Ovary (tissue), 9 donors: ENCODE data around the gene IGDCC3. TPM values are rescaled to one million over a fixed set of nuclear protein-coding genes. Genes with fewer than 3 reads are reported as not detected.

Source experiments
- DNase-seq, 5 donors: peaks; one replicate each; pipeline ENCODE4 v3.0.0-alpha.2; 2019 to 2020
- H3K27ac ChIP-seq, 2 donors: fragments of 200-600 bp; one replicate each; pipeline versions ENCODE4 v1.5.1 to v1.8.0; 2019 to 2022
- H3K27me3 ChIP-seq: fragments of 200-600 bp; one replicate; pipeline ENCODE4 v1.8.0; 2022
- H3K36me3 ChIP-seq: fragments of 200-600 bp; sonication (generic); one replicate; pipeline ENCODE4 v1.5.1; 2019
- H3K4me1 ChIP-seq: one replicate; pipeline ENCODE4 v1.8.1; 2013; ENCODE audit warnings: mild to moderate bottlenecking, moderate library complexity; ENCODE audit not compliant: insufficient read depth
- H3K4me3 ChIP-seq: fragments of 200-600 bp; sonication (generic); one replicate; pipeline ENCODE4 v1.5.1; 2017
- H3K9me3 ChIP-seq, 2 donors: fragments of 200-600 bp in 1 of 2; sonication (generic) in 1 of 2; one replicate each; pipeline versions ENCODE4 v1.5.1 to v1.8.1; 2013 to 2019; ENCODE audit warnings: mild to moderate bottlenecking in 1 of 2, moderate library complexity in 1 of 2
- CTCF ChIP-seq, 3 donors: fragments of 450-650 bp in 2 of 3; fragments of 200-600 bp in 1 of 3; IDR thresholded peaks; one replicate each; pipeline versions ENCODE4 v1.5.1 to v1.8.0; 2016 to 2022; ENCODE audit warnings: antibody characterized with exemption in 3 of 3, mild to moderate bottlenecking in 1 of 3
- EP300 ChIP-seq: sonication (generic); formaldehyde crosslinking; IDR thresholded peaks from one replicate; pipeline ENCODE4 v1.6.1; 2017; ENCODE audit warnings: antibody characterized with exemption
- POLR2A ChIP-seq: fragments of 450-650 bp; IDR thresholded peaks from one replicate; pipeline ENCODE4 v1.6.1; 2017; ENCODE audit warnings: antibody characterized with exemption, mild to moderate bottlenecking, moderate library complexity
- WGBS, 3 donors: extraction: QIAGEN DNeasy Blood & Tissue Kit in 1 of 3; methylation state at CpG; one replicate each; pipeline versions ENCODE4 v1.1.5 to v1.1.7; 2013 to 2017; 5-methylcytosine and 5-hydroxymethylcytosine counted together
- intact Hi-C, 4 donors: fragments of 100-400 bp; cut with DNase I; formaldehyde crosslinking; loops; one replicate each; pipeline versions ENCODE4 v1.11.0 to v1.15.1; 2022 to 2023
- polyA plus RNA-seq, 2 donors: library from polyadenylated mRNA; stranded (reverse); fragments of 200-250 nt in 1 of 2; fragments of 350-450 nt in 1 of 2; fragmentation: Illumina TruSeq in 1 of 2; extraction: RNeasy Lipid Tissue Mini Kit (QIAGEN cat#74804) in 1 of 2; gene quantifications; one replicate each; pipeline ENCODE4 v1.2.3, GENCODE V29; 2013 to 2014
- total RNA-seq, 7 donors: library from RNA; depleted of rRNA in 2 of 7; stranded (reverse); fragments of >200 nt in 2 of 7; fragmentation: NEBNext Ultra II Directional in 3 of 7; extraction: Animal tissue kit (Norgen Biotek cat#: 25700) in 3 of 7; gene quantifications; one replicate each; pipeline versions ENCODE4 v1.1.0 to v1.2.4, GENCODE V29; 2016 to 2023
- donor health status: DM: no; HTN: no; CAD: no; lungs with moderate emphysema.
- donor health status: DM: no; HTN: no; CAD: no.
- donor health status: Bipolar disorder and iron deficiency.
- donor health status: DM: yes; HTN: yes; CAD: no.
- donor health status: DM: no; HTN: no; CAD: no.
- donor health status: DM: yes; HTN: yes; CAD: no.

The IGDCC3 gene
- total and polyA plus RNA-seq, 9 donors = 0.11 to 1.8 (median 0.74) TPM

GRCh38 chr15:65289261-65289854, 88.4 kb downstream of the IGDCC3 start:
- no peak overlapping the region for H3K27ac ChIP-seq
- 78 to 83% (median 79%) methylated on average over 7 of the region's 7 CpGs for WGBS, 3 donors
- no peak overlapping the region for H3K4me3 ChIP-seq
- intact Hi-C loops = no loop called here
- H3K27me3 ChIP-seq = no peaks in the 10 kb centered on the region
- H3K36me3 ChIP-seq = no peaks in the 10 kb centered on the region
- no peak for DNase-seq
- no peaks in the 10 kb centered on the region for H3K9me3 ChIP-seq
- TF ChIP-seq POLR2A = no peak
- TF ChIP-seq EP300 = no peak
- no peak for TF ChIP-seq CTCF (IDR thresholded peaks at IDR 0.05)
- peaks cover 4% of the 10 kb centered on the region for H3K4me1 ChIP-seq

- no peaks in the 10 kb centered on the region for H3K36me3 ChIP-seq
- H3K9me3 ChIP-seq = no peaks in the 10 kb centered on the region
- intact Hi-C loops = no loop called here
- H3K27ac ChIP-seq = peak overlapping the region; percentile 19 to 71
- 94 to 96% (median 94%) methylated on average over 3 of the region's 3 CpGs for WGBS, 3 donors
- no peak overlapping the region for H3K4me3 ChIP-seq
- TF ChIP-seq EP300 (no peak), CTCF (IDR thresholded peaks at IDR 0.05) (no peak), POLR2A (no peak)
- peaks cover 4% of the 10 kb centered on the region for H3K4me1 ChIP-seq
- no peaks in the 10 kb centered on the region for H3K27me3 ChIP-seq
- no peak for DNase-seq
These were observed 90.3 kb downstream of the IGDCC3 start for GRCh38 chr15:65287520-65287855.

- intact Hi-C loops = no loop called here
- DNase-seq = peak; percentile 91 to 95 (median 93)
- TF ChIP-seq CTCF (IDR thresholded peaks at IDR 0.05) (peak; percentile 60 to 77 (median 66)), POLR2A (peak; percentile 83), EP300 (no peak)
- Histone ChIP-seq H3K9me3 (no peaks in the 10 kb centered on the region), H3K27me3 (no peaks in the 10 kb centered on the region), H3K36me3 (no peaks in the 10 kb centered on the region), H3K27ac (peak within 1 kb of the TSS; percentile 19 to 71), H3K4me3 (peak within 1 kb of the TSS; percentile 57), H3K4me1 (peaks cover 4% of the 10 kb centered on the region)
- 2 to 4% (median 2%) methylated on average over 33 to 62 of the region's 62 CpGs for WGBS, 3 donors
These were observed 90.9 kb downstream of the IGDCC3 start, which contains the start of gene PARP16 for GRCh38 chr15:65286704-65287519. Gene PARP16 (minus strand): TSS chr15:65286883. CDS start chr15:65286426, 457 bp downstream.

GRCh38 chr15:65286069-65286703, 91.6 kb downstream of the IGDCC3 start:
- intact Hi-C loops = no loop called here
- H3K27me3 ChIP-seq = no peaks in the 10 kb centered on the region
- H3K4me1 ChIP-seq = peaks cover 4% of the 10 kb centered on the region
- H3K36me3 ChIP-seq = no peaks in the 10 kb centered on the region
- H3K27ac ChIP-seq = peak overlapping the region; percentile 19 to 71
- 0 to 1% (median 1%) methylated on average over 28 to 52 of the region's 52 CpGs for WGBS, 3 donors
- TF ChIP-seq POLR2A (no peak), EP300 (no peak), CTCF (IDR thresholded peaks at IDR 0.05) (no peak)
- DNase-seq = peak in 3 of 5 donors; percentile 45 to 71 (median 49)
- H3K4me3 ChIP-seq = peak overlapping the region; percentile 57
- H3K9me3 ChIP-seq = no peaks in the 10 kb centered on the region
